Measurements from ENCODE around the gene PBOV1.

Gene PBOV1

DNA sequence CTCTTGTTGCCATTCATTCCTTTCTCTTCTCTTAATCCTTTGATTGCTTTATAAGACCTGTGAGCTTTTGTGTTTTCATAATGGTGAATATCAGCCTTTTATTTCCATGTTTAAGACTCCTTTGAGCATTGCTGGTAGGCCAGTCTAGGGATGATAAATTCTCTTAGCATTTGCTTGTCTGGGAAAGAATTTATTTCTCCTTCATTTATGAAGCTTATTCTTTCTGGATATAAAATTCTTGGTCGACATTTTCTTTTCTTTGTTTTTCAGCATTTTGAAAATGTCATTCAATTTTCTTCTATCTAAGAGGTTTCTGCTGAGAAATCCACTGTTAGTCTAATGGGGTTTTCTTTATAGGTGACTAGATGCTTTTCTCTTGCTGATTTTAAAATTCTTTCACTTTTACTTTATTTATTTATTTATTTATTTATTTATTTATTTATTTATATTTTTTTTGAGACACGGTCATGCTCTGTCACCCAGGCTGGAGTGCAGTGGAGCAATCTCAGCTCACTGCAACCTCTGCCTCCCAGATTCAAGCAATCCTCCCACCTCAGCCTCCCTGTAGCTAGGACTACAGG lies 41.5 kb downstream of the PBOV1 start:
- H3K9me2 ChIP-seq (replicated peaks; ENCODE audit: insufficient read depth, low read length), result no peaks in the 10 kb centered on the region
- no peak overlapping the region for H2AFZ ChIP-seq (ENCODE audit: low read depth, low read length, severe bottlenecking)
- no peaks in the 10 kb centered on the region for H3F3A ChIP-seq (ENCODE audit: insufficient read depth)
- no peak overlapping the region for H3K9ac ChIP-seq (ENCODE audit: low read length)
- no peak overlapping the region for H3K4me3 ChIP-seq (ENCODE audit: insufficient read depth, low read length, poor library complexity, severe bottlenecking)
- no peaks in the 10 kb centered on the region for H4K20me1 ChIP-seq (ENCODE audit: low read depth, low read length)
- no peak for TF ChIP-seq EZH2phosphoT487 (conservative IDR thresholded peaks at IDR 0.05; ENCODE audit: low read length)
- TF ChIP-seq, protein P1, sequence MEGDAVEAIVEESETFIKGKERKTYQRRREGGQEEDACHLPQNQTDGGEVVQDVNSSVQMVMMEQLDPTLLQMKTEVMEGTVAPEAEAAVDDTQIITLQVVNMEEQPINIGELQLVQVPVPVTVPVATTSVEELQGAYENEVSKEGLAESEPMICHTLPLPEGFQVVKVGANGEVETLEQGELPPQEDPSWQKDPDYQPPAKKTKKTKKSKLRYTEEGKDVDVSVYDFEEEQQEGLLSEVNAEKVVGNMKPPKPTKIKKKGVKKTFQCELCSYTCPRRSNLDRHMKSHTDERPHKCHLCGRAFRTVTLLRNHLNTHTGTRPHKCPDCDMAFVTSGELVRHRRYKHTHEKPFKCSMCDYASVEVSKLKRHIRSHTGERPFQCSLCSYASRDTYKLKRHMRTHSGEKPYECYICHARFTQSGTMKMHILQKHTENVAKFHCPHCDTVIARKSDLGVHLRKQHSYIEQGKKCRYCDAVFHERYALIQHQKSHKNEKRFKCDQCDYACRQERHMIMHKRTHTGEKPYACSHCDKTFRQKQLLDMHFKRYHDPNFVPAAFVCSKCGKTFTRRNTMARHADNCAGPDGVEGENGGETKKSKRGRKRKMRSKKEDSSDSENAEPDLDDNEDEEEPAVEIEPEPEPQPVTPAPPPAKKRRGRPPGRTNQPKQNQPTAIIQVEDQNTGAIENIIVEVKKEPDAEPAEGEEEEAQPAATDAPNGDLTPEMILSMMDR (IDR thresholded peaks at IDR 0.05; ENCODE audit: insufficient read depth, low read length, poor library complexity, severe bottlenecking), result no peak
- H3K27me3 ChIP-seq (ENCODE audit: low read length), result no peaks in the 10 kb centered on the region
- H3K4me2 ChIP-seq (ENCODE audit: low read depth, low read length, poor library complexity, severe bottlenecking), result no peak overlapping the region
- H3K36me3 ChIP-seq (ENCODE audit: low read length), result no peaks in the 10 kb centered on the region
- H3K79me2 ChIP-seq (ENCODE audit: insufficient read depth, low read length), result no peaks in the 10 kb centered on the region
- H3K9me3 ChIP-seq (ENCODE audit: insufficient read depth, low read length), result no peaks in the 10 kb centered on the region; the same call in 1 of the 2 replicates
- H3K27ac ChIP-seq (ENCODE audit: low read depth, low read length), result no peak overlapping the region

DNA sequence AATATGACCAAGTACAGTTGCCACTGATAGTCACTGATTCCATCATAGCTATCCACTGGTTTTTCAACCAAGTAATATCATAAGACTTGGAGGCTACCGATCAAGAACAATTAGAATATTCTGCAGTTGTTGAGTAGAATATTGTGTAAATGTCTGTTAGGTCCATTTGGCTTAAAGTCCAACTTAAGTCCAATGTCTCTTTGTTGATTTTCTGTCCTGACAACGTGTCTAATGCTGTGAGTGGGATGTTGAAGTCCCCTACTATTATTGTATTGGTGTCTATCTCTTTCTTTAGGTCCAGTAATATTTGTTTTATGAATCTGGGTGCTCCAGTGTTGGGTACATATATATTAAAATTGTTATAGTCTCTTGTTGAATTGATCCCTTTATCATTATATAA lies 42.7 kb downstream of the PBOV1 start:
- no peak for TF ChIP-seq EZH2phosphoT487 (conservative IDR thresholded peaks at IDR 0.05; ENCODE audit: low read length)
- TF ChIP-seq, protein P1 (IDR thresholded peaks at IDR 0.05; ENCODE audit: insufficient read depth, low read length, poor library complexity, severe bottlenecking), result no peak
- Histone ChIP-seq H2AFZ (ENCODE audit: low read depth, low read length, severe bottlenecking) (no peak overlapping the region), H3K27me3 (ENCODE audit: low read length) (no peaks in the 10 kb centered on the region)

More for the DNA sequence above, 42.7 kb downstream of the PBOV1 start:
- Histone ChIP-seq H3K4me3 (ENCODE audit: insufficient read depth, low read length, poor library complexity, severe bottlenecking) (no peak overlapping the region), H3K27ac (ENCODE audit: low read depth, low read length) (no peak overlapping the region), H3K36me3 (ENCODE audit: low read length) (no peaks in the 10 kb centered on the region), H3K79me2 (ENCODE audit: insufficient read depth, low read length) (no peaks in the 10 kb centered on the region), H3F3A (ENCODE audit: insufficient read depth) (no peaks in the 10 kb centered on the region), H3K9ac (ENCODE audit: low read length) (no peak overlapping the region), H4K20me1 (ENCODE audit: low read depth, low read length) (no peaks in the 10 kb centered on the region), H3K4me2 (ENCODE audit: low read depth, low read length, poor library complexity, severe bottlenecking) (no peak overlapping the region), H3K9me3 (ENCODE audit: insufficient read depth, low read length) (no peaks in the 10 kb centered on the region; the same call in 1 of the 2 replicates), H3K9me2 (replicated peaks; ENCODE audit: insufficient read depth, low read length) (no peaks in the 10 kb centered on the region)
